OCI-LY7 (cell line): Measurements from ENCODE around the gene LFNG. TPM values are rescaled to one million over a fixed set of nuclear protein-coding genes. Genes with fewer than 3 reads are reported as not detected.

Source experiments
- BruUV-seq: library from RNA; stranded (reverse); fragments of 400-500 nt; replicated peaks from 2 replicates; lab custom pipeline; 2021; lab: Mats Ljungman, UMichigan
- CTCF ChIA-PET: fragments of 300-600 bp; sonication (Branson Sonifier 250); formaldehyde crosslinking; loops from one replicate; lab custom pipeline; 2022; ENCODE audit warnings: antibody characterized with exemption; ENCODE audit not compliant: unreplicated experiment; lab: Charles Lee
- POLR2A ChIA-PET: fragments of 300-600 bp; sonication (Branson Sonifier 250); formaldehyde crosslinking; loops from one replicate; lab custom pipeline; 2022; ENCODE audit warnings: antibody characterized with exemption; lab: Charles Lee
- DNase-seq: peaks from one replicate; pipeline ENCODE4 v3.0.0-alpha.2; 2015; ENCODE audit warnings: low spot score
- H2AFZ ChIP-seq: fragments of 200-600 bp; sonication (generic), shearing (Covaris generic); 2 replicates; pipeline ENCODE4 v1.6.1; 2014; ENCODE audit warnings: mild to moderate bottlenecking, antibody characterized with exemption, low read length, moderate library complexity
- H3K27ac ChIP-seq: fragments of 200-600 bp; sonication (generic); 2 replicates; pipeline ENCODE4 v1.5.1; 2014; ENCODE audit warnings: mixed run types, low read depth, mild to moderate bottlenecking, moderate library complexity, low read length, inconsistent platforms; ENCODE audit not compliant: poor library complexity, severe bottlenecking
- H3K36me3 ChIP-seq: fragments of 200-600 bp; sonication (generic); 2 replicates; pipeline ENCODE4 v1.6.1; 2014; ENCODE audit warnings: mild to moderate bottlenecking, antibody characterized with exemption, low read length, moderate library complexity, mixed read lengths; ENCODE audit not compliant: insufficient read depth
- H3K4me1 ChIP-seq: fragments of 200-600 bp; sonication (generic); 2 replicates; pipeline ENCODE4 v1.5.1; 2014; ENCODE audit warnings: mild to moderate bottlenecking, low read length; ENCODE audit not compliant: insufficient read depth, poor library complexity, severe bottlenecking
- H3K4me2 ChIP-seq: fragments of 200-600 bp; sonication (generic); 2 replicates; pipeline ENCODE4 v1.6.1; 2014; ENCODE audit warnings: mild to moderate bottlenecking, low read length
- H3K4me3 ChIP-seq: fragments of 200-600 bp; sonication (generic); 2 replicates; pipeline ENCODE4 v1.5.1; 2014; ENCODE audit warnings: mild to moderate bottlenecking, low read depth, low read length; ENCODE audit not compliant: poor library complexity, severe bottlenecking
- H3K79me2 ChIP-seq: fragments of 200-600 bp; sonication (generic); 2 replicates; pipeline ENCODE4 v1.6.1; 2016; ENCODE audit warnings: low read depth, mild to moderate bottlenecking, low read length, moderate library complexity, mixed read lengths; ENCODE audit not compliant: insufficient read depth
- H3K9me2 ChIP-seq: fragments of 200-600 bp; sonication (generic); 2 replicates; pipeline ENCODE4 v1.6.1; 2016; ENCODE audit warnings: mild to moderate bottlenecking, low read length, mixed read lengths; ENCODE audit not compliant: insufficient read depth
- H3K9me3 ChIP-seq: fragments of 200-600 bp; sonication (generic); 2 replicates; pipeline ENCODE4 v1.6.1; 2014; ENCODE audit warnings: mild to moderate bottlenecking, mixed run types, low read length, mixed read lengths
- H4K20me1 ChIP-seq: fragments of 200-600 bp; sonication (generic); 2 replicates; pipeline ENCODE4 v1.6.1; 2014; ENCODE audit warnings: mild to moderate bottlenecking, antibody characterized with exemption, low read length, moderate library complexity, mixed read lengths; ENCODE audit not compliant: insufficient read depth
- EZH2phosphoT487 ChIP-seq: fragments of 200-600 bp; sonication (generic); IDR thresholded peaks from 2 replicates; pipeline ENCODE4 v1.6.1; 2018; ENCODE audit warnings: low read depth, borderline replicate concordance, mild to moderate bottlenecking, mixed run types, antibody characterized with exemption, low read length, moderate library complexity, mixed read lengths
- intact Hi-C: fragments of 100-400 bp; cut with micrococcal nuclease; formaldehyde crosslinking; loops from one replicate; pipeline ENCODE4 v1.10.0; 2022; ENCODE audit not compliant: unreplicated experiment
- total RNA-seq, 2 experiments: library from RNA; depleted of rRNA in 1 of 2; stranded (reverse); fragments of >200 nt in 1 of 2; shearing (Covaris generic) in 1 of 2; gene quantifications; 2 replicates each; pipeline ENCODE4 v1.2.3, GENCODE V29; 2014 to 2022
- TF ChIP-seq, protein P1 (sequence below): fragments of 200-600 bp; sonication (generic); conservative IDR thresholded peaks from 2 replicates; pipeline ENCODE4 v1.5.1; 2014; ENCODE audit warnings: mild to moderate bottlenecking, antibody characterized with exemption, low read length, moderate library complexity, mixed read lengths

LFNG gene
- total RNA-seq, 2 experiments from 2014 or later, result 1.2 to 2.1 TPM

GRCh38 chr7:2571409-2571808 is 51.8 kb downstream of the LFNG start:
- CTCF ChIA-PET, result interaction anchor here (0.5 kb wide), 1 partner anchor 32 kb away, joined by 3 read pairs; no protein-coding TSS in a partner anchor
- no peaks in the 10 kb centered on the region for H3K9me2 ChIP-seq
- BruUV-seq, result no TSS peak
- no peaks in the 10 kb centered on the region for H3K9me3 ChIP-seq
- H3K36me3 ChIP-seq, result no peaks in the 10 kb centered on the region
- no peaks in the 10 kb centered on the region for H3K79me2 ChIP-seq
- no peak overlapping the region for H3K4me3 ChIP-seq
- H3K27ac ChIP-seq, result no peak overlapping the region
- POLR2A ChIA-PET, result interaction anchor here (0.7 kb wide), 1 partner anchor 29 kb away, joined by 3 read pairs; no protein-coding TSS in a partner anchor
- H3K4me2 ChIP-seq, result no peak overlapping the region
- TF ChIP-seq, protein P1, sequence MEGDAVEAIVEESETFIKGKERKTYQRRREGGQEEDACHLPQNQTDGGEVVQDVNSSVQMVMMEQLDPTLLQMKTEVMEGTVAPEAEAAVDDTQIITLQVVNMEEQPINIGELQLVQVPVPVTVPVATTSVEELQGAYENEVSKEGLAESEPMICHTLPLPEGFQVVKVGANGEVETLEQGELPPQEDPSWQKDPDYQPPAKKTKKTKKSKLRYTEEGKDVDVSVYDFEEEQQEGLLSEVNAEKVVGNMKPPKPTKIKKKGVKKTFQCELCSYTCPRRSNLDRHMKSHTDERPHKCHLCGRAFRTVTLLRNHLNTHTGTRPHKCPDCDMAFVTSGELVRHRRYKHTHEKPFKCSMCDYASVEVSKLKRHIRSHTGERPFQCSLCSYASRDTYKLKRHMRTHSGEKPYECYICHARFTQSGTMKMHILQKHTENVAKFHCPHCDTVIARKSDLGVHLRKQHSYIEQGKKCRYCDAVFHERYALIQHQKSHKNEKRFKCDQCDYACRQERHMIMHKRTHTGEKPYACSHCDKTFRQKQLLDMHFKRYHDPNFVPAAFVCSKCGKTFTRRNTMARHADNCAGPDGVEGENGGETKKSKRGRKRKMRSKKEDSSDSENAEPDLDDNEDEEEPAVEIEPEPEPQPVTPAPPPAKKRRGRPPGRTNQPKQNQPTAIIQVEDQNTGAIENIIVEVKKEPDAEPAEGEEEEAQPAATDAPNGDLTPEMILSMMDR, result no peak
- no peak for TF ChIP-seq EZH2phosphoT487
- DNase-seq, result no peak
- H3K4me1 ChIP-seq, result peaks cover 4% of the 10 kb centered on the region
- no peak overlapping the region for H2AFZ ChIP-seq
- intact Hi-C loops, result no loop called here
- H4K20me1 ChIP-seq, result no peaks in the 10 kb centered on the region

DNA sequence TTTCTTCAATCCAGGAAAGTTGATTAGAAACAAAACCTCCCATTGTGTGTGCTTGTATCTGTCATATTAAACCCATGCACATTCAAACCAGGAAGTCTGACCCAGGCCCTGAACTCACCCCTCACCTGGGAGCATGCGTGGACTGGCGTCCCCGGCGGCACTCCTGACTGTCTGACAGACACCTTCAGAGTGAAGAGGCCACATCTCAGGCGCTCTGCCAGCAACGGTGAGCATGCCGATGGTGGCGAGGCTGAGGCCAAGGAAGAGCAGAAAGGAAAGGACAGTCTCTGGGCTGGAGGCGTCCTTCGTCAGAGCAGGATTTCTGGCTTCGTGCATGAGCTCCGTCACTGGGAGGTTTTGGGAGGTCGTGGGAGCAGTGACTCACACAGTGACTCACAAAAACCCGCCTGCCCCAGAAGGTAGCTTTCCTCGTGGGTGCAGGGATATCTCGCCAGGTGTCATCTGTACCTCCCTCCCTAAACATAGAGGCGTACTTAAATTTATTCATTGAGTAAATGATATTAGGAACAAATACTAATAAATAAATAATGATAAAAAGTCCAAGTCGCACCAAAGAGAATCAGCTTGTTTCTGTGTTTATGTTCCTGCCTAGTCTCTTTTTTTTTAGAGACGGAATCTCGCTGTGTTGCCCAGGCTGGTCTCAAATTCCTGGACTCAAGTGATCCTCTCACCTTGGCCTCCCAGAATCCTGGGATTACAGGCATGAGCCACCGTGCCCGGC is 52.7 kb downstream of the LFNG start:
- H3K4me1 ChIP-seq, result no peaks in the 10 kb centered on the region
- no peaks in the 10 kb centered on the region for H3K9me2 ChIP-seq
- H3K4me3 ChIP-seq, result no peak overlapping the region
- H3K27ac ChIP-seq, result no peak overlapping the region
- intact Hi-C loops, result no loop called here
- ChIA-PET CTCF (interaction anchor here (0.5 kb wide), 1 partner anchor 31 kb away, joined by 3 read pairs; no protein-coding TSS in a partner anchor), POLR2A (no interaction called here)
- no peaks in the 10 kb centered on the region for H3K36me3 ChIP-seq
- H3K4me2 ChIP-seq, result no peak overlapping the region
- no peak overlapping the region for H2AFZ ChIP-seq
- no peak for TF ChIP-seq EZH2phosphoT487
- TF ChIP-seq, protein P1, result no peak
- DNase-seq, result no peak
- H4K20me1 ChIP-seq, result no peaks in the 10 kb centered on the region
- BruUV-seq, result no TSS peak
- no peaks in the 10 kb centered on the region for H3K79me2 ChIP-seq
- H3K9me3 ChIP-seq, result no peaks in the 10 kb centered on the region

DNA sequence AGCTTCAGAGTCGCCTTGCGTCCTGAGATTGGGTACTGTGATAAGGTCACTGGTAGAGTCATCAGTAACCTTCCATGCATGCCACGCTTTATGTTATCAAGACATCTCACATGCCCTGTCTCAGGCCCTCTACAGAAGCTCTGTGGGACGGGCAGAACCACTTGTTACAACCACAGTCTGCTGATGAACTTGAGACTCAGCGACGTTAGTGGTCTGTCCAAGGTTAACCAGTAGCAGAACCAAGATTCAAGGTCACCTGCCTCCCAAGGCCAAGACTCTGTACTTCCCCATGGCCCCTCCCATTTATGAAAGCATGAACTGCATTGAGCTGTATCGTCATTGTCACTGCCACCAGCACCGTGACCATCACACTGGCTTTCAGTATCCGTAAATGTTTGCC is 54.2 kb downstream of the LFNG start:
- H3K4me3 ChIP-seq, result no peak overlapping the region
- H3K36me3 ChIP-seq, result no peaks in the 10 kb centered on the region
- ChIA-PET POLR2A (interaction anchor here (0.6 to 1.1 kb wide), 2 partner anchors 35 to 169 kb away, joined by 3 read pairs; no protein-coding TSS in a partner anchor), CTCF (no interaction called here)
- H3K9me3 ChIP-seq, result no peaks in the 10 kb centered on the region
- no peaks in the 10 kb centered on the region for H3K4me1 ChIP-seq
- no peak overlapping the region for H2AFZ ChIP-seq
- TF ChIP-seq, protein P1, result no peak
- no peak for TF ChIP-seq EZH2phosphoT487
- no peak overlapping the region for H3K27ac ChIP-seq
- H3K79me2 ChIP-seq, result no peaks in the 10 kb centered on the region
- BruUV-seq, result no TSS peak
- intact Hi-C loops, result no loop called here
- DNase-seq, result no peak
- H3K4me2 ChIP-seq, result no peak overlapping the region
- H3K9me2 ChIP-seq, result no peaks in the 10 kb centered on the region
- no peaks in the 10 kb centered on the region for H4K20me1 ChIP-seq
